ENCODE results near the gene TTLL11.

- TF ChIP-seq EZH2 (IDR thresholded peaks at IDR 0.05; ENCODE audit: insufficient read depth, poor library complexity, severe bottlenecking) (no peak), EZH2phosphoT487 (IDR thresholded peaks at IDR 0.05; ENCODE audit: insufficient read depth, low read depth) (no peak)
Measured at GRCh38 chr9:121813519-121814210, 279.4 kb downstream of the TTLL11 start.
